Activated CD4-positive, CD25-positive, alpha-beta regulatory T cell treated with anti-CD3 and anti-CD28 coated beads, Interleukin-2, amount 50 U/mL, for 16 hours (primary cell): Measurements from ENCODE around the gene TGFBR3L.

ENCODE experiments used
- DNase-seq: peaks from one replicate; pipeline ENCODE4 v3.0.0-alpha.2; 2020; ENCODE audit warnings: low read depth, low spot score

TGFBR3L gene

DNA sequence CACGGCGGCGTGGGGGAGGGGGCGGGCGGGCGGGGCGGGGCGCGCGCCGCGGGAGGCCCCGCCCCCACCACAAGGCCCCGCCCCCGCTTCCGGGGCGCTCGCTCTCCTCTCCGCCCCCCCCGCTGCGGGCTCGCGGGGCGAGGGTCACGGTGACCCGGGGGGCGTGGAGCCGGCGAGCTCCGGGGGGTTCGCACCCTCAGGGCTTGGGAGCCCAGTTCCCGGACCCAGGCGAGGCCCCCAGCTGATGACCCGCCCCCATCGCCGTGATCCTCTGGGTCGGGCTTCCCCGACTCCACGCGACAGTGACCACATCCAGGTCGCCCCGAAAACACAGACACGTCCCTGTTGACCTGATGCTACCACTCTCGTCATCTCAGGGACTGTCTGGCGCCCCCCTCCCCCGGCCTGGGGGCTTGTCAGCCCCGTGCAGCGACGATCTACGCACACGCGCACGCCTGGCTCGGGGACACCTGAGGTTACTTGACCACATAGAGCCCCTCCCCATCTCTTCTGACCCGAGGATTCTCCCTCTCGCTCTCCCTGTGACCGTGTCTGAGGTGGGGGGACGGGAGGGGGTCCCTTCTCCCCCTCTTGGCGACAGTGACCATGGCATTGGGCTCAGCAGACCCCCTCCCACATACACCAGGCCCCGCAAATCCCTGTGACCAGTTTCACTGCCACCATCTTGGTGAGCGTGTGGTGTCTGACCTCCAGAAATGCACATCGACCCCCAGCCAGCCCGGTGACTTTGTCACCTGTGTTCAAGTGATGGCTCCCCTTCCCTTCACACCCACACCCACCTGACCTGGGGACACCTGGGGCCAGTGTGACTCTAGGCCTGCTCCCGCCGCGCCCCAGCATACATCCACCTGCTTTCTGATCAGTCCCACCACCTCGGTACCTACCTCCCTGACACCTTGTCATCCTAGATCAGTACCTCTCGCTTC is 10.3 kb upstream of the TGFBR3L start:
- peak; percentile 50 for DNase-seq

DNA sequence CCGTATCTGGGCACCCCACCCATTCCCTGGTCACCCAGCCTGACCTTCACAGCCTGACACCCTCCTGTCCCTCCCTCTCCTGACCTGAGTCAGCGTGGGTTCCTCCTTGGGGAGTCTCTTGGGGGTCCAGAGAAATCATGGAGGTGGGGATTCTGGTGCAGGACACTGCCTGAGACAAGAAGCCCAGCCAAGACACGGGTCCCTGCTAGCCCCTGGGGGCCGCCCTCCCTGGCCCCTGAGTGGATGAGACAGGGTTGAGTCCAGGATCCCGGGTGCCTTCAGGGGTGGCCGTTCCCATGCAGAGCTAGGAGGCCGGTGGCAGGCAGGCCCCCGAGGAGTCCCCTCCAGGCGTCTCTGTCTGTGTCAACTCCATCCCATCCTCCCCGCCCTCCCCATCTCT is 9.4 kb upstream of the TGFBR3L start:
- no peak for DNase-seq

DNA sequence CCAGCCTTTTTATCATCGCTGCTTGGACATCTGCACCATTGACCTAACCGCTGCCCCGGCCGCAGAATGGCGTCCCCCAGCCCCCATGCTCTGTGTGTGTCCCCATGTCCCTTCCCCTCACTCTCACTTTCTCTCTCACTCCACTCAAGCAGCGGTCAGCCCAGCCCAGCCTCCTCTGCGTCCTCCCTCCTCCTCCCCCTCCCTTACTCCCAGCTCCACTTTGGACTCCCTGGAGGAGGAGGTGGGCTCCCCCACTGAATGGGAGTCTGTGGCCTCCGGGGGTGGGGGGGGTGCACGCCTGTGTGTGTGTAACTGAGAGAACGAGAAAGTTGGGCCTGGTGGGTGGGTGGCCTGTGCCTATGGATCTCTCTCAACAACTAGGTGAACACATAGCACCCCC is 8.8 kb upstream of the TGFBR3L start:
- no peak for DNase-seq

DNA sequence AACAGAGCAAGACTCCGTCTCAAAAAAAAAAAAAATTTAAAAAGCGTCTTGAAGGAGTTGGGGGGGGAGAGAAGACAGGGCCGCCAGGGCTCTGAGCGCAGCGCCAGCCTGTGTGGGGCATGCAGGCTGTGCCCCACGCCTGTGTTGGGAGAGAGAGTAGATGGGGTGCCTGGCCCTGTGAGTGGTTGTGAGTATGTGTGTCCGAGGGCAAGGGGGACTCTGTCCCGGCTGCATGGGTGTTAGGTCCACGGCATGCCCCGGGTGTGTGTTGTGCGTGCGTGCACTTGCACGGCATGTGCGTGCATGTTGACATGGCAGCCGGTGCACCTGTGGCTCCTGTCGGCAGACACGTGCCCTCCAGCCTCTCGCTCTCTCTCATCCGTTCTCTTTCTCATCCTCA is 7.5 kb upstream of the TGFBR3L start:
- no peak for DNase-seq

DNA sequence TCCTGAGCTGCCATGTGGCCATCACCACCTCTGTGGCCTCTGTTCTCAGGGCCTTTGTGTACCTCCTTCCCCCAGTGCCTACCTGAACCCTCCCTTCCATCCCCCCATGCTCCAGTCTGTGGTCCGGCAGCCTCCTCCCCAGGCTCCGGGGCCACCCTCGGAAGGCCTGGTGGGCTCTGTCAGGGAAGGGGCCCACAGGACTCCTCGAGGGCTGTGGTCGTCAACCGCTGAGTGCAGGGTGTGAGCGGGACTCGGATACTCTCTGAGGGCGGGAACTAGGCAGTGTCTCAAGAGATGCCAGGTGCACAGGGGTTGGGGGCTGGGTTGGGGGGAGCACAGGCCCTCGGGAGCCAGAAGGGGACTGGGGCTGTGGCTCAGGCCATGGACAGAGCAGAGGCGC is 7.1 kb upstream of the TGFBR3L start:
- DNase-seq, result no peak

DNA sequence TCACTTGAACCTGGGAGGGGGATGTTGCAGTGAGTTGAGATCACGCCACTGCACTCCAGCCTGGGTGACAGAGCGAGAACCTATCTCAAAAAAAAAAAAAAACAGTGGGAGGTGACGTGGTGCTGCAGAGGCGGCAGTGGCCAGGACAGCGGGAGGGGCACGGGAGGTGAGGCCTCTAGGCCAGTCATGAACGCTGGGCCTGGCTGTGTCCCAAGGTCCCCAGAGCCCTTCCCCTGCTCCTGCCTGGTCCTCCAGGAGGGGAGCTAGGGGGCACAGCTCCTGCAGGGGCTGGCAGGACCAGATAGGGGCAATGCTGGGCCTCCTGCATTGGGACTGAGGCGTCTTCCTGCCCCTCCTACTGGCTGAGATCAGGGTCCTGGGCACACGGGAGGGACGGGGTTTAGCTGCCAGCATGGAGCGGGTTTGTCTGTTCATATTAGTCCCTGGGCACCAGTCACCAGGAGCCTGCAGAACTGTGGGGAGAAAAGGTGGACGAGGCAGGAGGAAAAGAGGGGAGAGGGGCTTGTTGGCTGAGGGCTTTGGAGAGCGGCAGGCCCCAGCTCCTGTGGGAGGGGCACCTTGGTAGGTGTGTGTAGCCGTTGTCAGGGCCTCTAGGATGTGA is 6.4 kb upstream of the TGFBR3L start:
- DNase-seq, result no peak

DNA sequence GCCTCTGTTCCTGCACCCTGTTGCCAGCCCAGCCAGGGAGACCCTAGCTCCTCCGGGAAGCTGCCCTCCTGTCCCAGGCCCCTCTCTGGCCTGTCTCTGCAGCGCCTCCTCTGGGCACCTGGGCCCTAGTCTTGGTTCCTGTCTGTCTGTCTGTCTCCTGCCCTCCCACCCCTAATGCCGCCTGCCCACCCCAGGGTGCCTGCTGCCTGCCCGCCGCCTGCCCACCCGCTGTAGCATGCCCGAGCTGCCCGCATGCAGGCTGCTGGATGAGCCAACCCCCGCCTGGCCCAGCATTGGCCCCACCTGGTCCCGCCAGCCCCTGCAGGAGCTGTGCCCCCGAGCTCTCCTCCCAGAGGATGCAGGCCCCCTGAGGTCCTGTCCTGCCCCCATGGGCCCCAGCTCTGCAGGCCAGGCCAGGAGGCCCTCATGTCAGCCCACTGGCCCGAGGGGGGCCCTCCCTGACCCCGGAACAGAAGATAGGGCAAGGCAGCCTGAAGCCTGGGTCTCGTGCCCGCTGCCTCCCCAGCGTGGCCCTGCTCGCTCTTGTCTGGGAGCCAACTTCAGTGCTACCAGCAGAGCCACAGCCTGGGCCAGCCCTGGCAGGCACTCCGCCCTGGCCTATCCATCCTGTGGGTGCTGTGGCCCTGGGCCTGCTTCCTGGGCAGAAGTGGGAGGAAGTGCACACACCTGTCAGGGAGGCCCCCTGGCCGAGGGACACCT is 5.7 kb upstream of the TGFBR3L start:
- no peak for DNase-seq

DNA sequence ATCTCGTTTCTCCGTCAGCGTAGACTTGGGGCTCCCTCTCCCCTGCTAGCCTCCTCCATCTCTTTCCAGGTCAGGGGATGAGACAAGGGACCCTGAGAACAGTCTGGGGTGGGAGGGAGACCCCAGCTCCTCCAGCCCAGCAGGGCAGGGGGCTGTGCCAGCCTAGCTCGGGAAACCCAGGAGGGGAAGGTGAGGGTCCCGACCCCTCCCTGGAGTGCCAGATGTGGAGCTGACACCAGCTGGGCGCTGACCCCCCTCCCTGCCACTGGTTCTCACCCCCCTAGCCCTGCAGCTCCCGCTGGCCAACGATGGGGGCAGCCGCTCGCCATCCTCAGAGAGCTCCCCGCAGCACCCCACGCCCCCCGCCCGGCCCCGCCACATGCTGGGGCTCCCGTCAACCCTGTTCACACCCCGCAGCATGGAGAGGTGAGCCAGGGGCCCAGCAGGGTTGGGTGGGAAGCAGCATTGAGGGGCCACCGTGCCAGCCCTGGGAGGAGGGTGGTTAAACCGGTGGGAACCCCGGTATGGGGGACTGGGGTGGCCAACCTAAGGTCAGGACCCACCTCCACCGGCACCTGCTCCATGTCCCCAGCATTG is 5.1 kb upstream of the TGFBR3L start:
- DNase-seq, result no peak

DNA sequence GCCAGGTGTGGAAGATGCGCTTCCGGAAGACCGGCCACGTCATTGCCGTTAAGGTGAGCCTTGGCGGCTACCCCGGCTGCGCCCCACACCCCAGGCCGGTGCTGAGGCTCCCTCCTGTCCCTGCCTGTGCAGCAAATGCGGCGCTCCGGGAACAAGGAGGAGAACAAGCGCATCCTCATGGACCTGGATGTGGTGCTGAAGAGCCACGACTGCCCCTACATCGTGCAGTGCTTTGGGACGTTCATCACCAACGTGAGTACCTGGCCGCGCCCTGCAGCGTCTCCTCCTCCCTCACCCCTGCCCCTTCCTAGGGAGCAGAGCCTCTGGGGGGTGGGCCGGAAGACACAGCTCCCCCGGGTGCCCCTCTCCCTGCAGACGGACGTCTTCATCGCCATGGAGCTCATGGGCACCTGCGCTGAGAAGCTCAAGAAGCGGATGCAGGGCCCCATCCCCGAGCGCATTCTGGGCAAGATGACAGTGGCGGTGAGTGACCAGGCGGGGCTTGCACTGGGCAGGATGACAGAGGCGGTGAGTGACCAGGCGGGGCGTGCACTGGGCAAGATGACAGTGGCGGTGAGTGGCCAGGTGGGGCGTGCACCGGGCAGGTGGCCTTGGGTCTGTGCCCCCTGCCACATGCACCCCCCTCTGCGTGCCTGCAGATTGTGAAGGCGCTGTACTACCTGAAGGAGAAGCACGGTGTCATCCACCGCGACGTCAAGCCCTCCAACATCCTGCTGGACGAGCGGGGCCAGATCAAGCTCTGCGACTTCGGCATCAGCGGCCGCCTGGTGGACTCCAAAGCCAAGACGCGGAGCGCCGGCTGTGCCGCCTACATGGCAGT is 4.1 kb upstream of the TGFBR3L start:
- DNase-seq, result no peak

DNA sequence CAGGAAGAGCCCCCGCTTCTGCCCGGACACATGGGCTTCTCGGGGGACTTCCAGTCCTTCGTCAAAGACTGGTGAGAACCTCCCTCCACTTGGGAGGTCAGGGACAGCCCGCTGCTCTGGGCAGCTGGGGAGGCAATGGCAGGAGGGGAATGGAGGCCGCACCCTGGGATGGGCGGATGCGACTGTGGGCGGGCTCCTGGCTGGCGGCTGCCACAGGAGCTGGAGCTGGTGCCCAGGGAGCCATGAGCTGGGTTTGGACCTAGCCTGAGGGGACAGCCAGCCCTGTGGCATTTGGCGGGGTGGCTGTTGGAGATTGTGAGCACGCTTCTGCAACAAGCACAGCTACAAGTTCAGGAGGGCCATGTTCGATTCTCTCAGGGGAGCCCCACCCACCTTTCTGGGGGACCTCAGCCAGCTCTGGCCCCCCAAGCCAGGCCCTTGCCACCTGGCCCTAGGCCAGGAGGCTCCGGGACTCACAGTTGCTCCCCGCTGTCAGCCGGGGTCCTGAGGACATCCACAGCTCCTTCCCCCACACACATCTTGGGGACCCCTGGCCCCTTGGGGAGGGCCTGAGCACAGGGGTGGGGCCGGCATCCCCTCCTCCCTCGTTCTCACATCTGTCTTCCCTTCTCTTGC is 3.0 kb upstream of the TGFBR3L start:
- DNase-seq, result no peak

DNA sequence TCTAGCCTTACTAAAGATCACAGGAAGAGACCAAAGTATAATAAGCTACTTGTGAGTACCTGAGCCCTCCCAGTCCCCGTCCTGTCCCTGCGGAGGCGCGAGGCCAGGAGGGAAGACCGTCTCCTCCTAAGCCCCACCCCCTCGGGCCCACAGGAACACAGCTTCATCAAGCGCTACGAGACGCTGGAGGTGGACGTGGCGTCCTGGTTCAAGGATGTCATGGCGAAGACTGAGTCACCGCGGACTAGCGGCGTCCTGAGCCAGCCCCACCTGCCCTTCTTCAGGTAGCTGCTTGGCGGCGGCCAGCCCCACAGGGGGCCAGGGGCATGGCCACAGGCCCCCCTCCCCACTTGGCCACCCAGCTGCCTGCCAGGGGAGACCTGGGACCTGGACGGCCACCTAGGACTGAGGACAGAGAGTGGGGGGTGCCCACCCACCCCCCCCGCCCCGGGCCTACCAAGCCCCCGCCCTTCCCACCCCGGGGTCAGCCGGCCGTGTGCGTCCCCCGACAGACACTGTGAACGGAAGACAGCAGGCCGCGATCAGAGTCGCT is 2.4 kb upstream of the TGFBR3L start:
- DNase-seq, result no peak

DNA sequence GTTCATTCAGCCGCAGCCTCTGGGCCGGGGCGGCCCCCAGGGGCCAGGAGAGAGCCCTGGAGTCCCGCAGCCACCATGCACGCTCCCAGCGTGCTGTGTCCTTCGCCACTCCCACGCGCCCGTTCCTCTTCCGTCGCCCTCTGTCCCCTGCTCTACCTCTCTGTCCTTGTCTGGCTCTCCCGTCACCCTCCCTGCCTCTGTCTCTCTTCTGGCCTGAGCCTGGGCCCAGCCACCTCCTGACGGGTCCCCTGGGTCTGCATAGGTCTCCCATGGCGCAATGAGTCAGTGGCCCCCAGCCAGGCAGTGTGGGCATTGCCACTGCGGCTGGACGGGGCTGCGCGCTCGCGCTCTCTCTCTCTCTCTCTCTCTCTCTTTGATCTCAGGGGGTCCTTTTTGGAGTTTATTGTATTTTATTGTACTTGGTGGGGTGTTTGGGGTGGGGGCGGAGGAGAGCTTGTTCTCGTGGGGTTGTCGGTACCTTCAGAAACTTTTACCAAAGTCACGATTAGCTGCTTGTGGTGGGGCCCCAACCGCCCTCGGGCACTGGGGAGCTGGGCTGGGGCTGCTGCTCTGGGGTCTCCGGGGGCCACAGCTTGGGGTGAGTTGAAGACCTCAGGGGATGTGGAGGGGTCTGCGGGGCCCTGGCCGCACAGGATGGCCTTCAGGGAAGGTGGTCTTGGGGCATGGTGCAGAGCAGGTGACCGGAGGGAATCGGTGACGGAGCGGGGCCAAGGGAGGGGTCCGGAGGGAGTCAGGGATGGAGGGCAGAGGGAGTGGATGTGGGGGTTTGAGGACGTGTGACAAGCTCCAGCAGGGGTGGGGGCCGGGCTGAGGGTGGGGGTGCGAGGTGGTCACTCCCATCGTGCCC is 1.7 kb upstream of the TGFBR3L start:
- no peak for DNase-seq

DNA sequence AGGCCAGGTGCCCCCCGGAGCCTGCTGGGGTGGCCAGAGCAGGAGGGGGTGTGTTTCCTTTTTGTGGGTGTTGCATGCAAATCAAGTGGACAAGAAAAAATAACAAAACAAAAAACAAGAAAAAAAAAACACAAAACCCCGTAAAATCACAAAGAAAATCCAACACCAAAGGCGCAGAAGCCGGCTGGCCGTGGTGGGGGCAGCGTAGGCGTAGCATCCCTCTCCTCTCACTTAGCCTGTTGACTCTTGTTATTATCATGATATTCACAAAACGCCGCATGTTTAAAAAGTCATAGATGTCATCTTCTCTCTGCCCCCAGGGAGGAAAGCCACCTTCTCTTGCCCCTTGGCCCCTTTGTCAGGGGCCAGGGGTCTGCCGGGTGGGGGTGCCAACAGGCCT is 978 bp upstream of the TGFBR3L start:
- no peak for DNase-seq

DNA sequence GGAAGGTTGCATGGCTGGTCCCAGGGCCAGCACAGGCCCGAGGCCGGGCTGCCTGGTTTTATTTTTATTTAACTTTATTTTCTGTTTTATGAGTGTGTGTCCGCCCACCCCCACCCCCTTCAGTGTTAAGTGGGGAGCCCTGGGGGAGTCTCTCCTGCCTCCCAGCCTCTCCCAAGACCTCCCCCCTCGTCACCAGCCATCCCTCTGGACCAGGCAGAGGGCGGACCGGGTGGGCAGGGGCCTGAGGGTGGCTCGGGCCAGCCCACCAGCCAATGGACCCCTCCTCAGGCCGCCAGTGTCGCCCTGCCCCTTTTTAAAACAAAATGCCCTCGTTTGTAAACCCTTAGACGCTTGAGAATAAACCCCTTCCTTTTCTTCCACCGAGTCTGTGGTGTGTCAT is 531 bp upstream of the TGFBR3L start:
- no peak for DNase-seq

DNA sequence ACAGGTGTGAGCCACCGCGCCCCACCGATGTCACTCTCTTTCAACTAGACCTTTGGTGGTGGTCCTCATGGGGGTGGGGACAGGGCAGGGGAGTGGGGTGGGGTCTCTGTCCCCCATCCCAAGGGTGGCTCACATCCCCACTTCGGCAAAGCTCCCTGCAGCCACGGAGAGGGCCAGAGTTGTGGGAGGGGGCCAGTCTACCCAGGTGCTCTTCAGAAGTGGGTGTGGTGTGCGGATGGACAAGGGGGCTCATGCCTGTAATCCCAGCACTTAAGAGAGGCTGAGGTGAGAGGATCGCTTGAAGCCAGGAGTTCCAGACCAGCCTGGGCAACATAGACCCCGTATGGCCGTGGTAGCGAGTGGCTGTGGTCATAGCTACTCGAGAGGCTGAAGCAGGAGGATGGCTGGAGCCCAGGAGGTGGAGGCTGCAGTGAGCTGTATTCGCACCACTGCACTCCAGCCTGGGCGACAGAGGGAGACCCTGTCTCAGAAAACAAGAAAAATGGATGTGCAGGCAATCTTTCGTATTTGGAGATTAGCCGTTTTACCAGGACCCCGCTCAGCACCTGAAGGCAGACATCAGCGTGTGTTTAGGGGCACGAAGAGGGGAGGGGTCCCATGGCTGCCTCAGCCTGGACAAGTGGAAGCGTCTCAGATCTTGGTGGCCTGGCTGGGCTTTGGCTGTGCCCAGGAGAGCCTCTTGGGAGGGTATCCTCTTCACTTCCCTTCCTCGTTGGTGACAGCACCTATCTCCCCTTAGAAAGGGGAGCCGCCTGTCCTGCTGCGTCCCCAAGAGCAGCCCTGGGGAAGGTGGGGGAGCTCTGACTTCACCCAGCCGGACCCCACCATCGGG is 846 bp downstream of the TGFBR3L start:
- DNase-seq, result no peak

DNA sequence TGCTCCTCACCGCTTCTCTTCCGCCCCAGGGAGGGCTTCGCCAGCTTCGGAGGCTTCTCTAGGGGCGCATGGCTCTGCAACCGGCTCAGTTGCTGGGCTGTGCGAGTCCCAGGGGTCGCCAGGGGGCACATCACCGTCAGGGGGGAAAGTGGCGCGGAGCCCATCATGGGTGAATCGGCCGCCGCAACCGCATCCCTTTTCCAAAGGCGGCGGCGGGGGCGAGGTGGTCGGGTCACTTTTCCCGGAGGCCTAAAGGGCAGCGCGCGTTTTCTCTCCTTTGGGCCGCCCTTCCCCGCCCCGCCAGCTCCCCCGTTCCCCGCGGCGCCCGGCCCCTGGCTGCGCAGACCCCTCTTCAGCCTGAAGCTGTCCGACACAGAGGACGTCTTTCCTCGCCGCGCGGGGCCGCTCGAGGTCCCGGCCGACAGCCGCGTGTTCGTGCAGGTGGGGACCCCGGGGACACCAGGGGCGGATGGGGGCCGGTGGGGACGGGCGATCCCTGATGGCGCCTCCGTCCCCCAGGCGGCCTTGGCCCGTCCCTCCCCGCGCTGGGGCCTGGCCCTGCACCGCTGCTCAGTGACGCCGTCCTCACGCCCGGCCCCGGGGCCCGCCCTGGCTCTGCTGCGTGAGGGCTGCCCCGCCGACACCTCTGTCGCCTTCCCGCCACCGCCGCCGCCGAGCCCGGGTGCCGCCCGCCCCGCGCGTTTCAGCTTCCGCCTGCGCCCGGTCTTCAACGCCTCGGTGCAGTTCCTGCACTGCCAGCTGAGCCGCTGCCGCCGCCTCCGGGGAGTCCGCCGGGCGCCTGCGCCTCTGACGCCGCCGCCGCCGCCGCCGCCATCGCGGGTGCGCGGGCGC is 1.7 kb downstream of the TGFBR3L start:
- DNase-seq, result no peak

DNA sequence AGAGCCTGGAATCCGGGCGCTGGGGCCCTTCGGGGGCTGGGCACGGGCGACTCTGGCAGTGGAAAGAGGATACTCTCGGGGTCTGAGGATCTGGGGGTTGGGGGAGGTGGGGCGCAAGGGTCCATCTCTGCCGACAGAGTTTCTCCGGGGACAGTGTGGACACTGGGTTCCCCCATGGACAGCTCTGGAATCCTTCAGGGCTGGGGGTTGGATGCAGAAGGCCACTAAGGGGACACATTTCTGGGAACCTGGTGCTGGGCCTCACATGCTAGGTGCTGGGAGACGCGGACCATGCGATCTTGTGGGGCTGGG is 2.3 kb downstream of the TGFBR3L start:
- no peak for DNase-seq
